ENCODE results near the gene TRPV5. TPM values are rescaled to one million over a fixed set of nuclear protein-coding genes. Genes with fewer than 3 reads are reported as not detected.

The TRPV5 gene
- total RNA-seq, 1 donor from 2014 or later: not detected

DNA sequence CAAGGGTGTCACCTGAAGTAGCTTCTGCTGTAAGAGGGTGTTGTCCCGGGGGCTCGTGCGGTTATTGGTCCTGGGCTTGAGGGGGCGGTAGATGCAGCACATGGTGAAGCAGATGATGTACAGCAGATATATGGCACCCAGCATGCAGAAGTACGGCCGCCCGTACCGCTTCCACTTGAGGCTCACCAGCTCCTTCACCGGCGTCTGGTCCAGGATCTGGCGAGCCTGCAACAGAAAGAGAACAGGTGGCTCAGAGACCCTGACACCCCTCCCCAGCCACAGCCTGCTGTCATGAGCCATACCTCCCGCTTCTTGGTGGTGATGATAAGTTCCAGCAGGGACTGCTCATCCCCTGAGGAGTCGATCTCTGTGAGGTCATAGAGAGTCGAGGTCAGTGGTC lies 58.1 kb downstream of the TRPV5 start:
- Mint-ChIP-seq H3K27me3 (ENCODE audit: unreplicated experiment) (peaks cover 12% of the 10 kb centered on the region), H3K4me3 (ENCODE audit: unreplicated experiment) (no peak overlapping the region), H3K4me1 (ENCODE audit: unreplicated experiment) (no peaks in the 10 kb centered on the region), H3K27ac (ENCODE audit: unreplicated experiment) (no peak overlapping the region), H3K9me3 (ENCODE audit: unreplicated experiment) (no peaks in the 10 kb centered on the region), H3K36me3 (ENCODE audit: unreplicated experiment) (no peaks in the 10 kb centered on the region)
- no peak for DNase-seq (ENCODE audit: extremely low spot score, unreplicated experiment)
- no peak for TF ChIP-seq CTCF (IDR thresholded peaks at IDR 0.05)

- peaks cover 7% of the 10 kb centered on the region for H3K27me3 Mint-ChIP-seq (ENCODE audit: unreplicated experiment)
- H3K9me3 Mint-ChIP-seq (ENCODE audit: unreplicated experiment): no peaks in the 10 kb centered on the region
- H3K27ac Mint-ChIP-seq (ENCODE audit: unreplicated experiment): no peak overlapping the region
- H3K36me3 Mint-ChIP-seq (ENCODE audit: unreplicated experiment): no peaks in the 10 kb centered on the region
- no peak for DNase-seq (ENCODE audit: extremely low spot score, unreplicated experiment)
- H3K4me3 Mint-ChIP-seq (ENCODE audit: unreplicated experiment): no peak overlapping the region
- TF ChIP-seq CTCF (IDR thresholded peaks at IDR 0.05): no peak
- H3K4me1 Mint-ChIP-seq (ENCODE audit: unreplicated experiment): no peaks in the 10 kb centered on the region
Measured at GRCh38 chr7:142874837-142875236, 58.7 kb downstream of the TRPV5 start.

DNA sequence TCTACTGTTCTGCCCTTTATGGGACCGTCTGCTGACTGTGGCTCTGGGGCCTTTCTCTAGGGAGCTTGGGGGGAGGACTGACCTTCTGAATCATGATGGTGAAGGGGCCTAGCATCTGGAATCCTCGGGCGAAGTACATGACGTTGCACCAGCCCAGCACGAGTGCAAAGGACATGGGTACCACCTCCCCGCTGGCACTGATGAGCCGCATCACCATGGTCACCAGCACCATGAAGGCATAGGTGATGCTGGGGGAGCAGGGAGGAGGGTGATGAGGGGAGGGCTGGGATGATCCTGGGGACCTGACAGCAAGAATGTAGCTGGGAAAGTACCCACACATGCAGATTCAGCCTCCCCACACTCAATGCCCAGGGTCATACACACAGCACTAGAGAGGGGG lies 59.1 kb downstream of the TRPV5 start:
- H3K27me3 Mint-ChIP-seq (ENCODE audit: unreplicated experiment): peaks cover 3% of the 10 kb centered on the region
- H3K27ac Mint-ChIP-seq (ENCODE audit: unreplicated experiment): no peak overlapping the region
- H3K9me3 Mint-ChIP-seq (ENCODE audit: unreplicated experiment): no peaks in the 10 kb centered on the region
- H3K4me3 Mint-ChIP-seq (ENCODE audit: unreplicated experiment): no peak overlapping the region
- no peaks in the 10 kb centered on the region for H3K4me1 Mint-ChIP-seq (ENCODE audit: unreplicated experiment)
- TF ChIP-seq CTCF (IDR thresholded peaks at IDR 0.05): no peak
- DNase-seq (ENCODE audit: extremely low spot score, unreplicated experiment): no peak
- no peaks in the 10 kb centered on the region for H3K36me3 Mint-ChIP-seq (ENCODE audit: unreplicated experiment)

GRCh38 chr7:142873871-142874270 lies 59.7 kb downstream of the TRPV5 start:
- Mint-ChIP-seq H3K27me3 (ENCODE audit: unreplicated experiment) (peaks cover 3% of the 10 kb centered on the region), H3K4me1 (ENCODE audit: unreplicated experiment) (no peaks in the 10 kb centered on the region), H3K4me3 (ENCODE audit: unreplicated experiment) (no peak overlapping the region), H3K9me3 (ENCODE audit: unreplicated experiment) (no peaks in the 10 kb centered on the region), H3K27ac (ENCODE audit: unreplicated experiment) (no peak overlapping the region), H3K36me3 (ENCODE audit: unreplicated experiment) (no peaks in the 10 kb centered on the region)
- DNase-seq (ENCODE audit: extremely low spot score, unreplicated experiment): no peak
- TF ChIP-seq CTCF (IDR thresholded peaks at IDR 0.05): no peak

GRCh38 chr7:142873281-142873784 lies 60.2 kb downstream of the TRPV5 start:
- DNase-seq (ENCODE audit: extremely low spot score, unreplicated experiment): peak; percentile 65
- TF ChIP-seq CTCF (IDR thresholded peaks at IDR 0.05): peak; percentile 43
- Mint-ChIP-seq H3K27me3 (ENCODE audit: unreplicated experiment) (no peaks in the 10 kb centered on the region), H3K36me3 (ENCODE audit: unreplicated experiment) (no peaks in the 10 kb centered on the region), H3K27ac (ENCODE audit: unreplicated experiment) (no peak overlapping the region), H3K4me3 (ENCODE audit: unreplicated experiment) (no peak overlapping the region), H3K4me1 (ENCODE audit: unreplicated experiment) (no peaks in the 10 kb centered on the region), H3K9me3 (ENCODE audit: unreplicated experiment) (no peaks in the 10 kb centered on the region)
